Neural progenitor cell (in vitro differentiated cells): Measurements from ENCODE around the gene ADAM22. TPM values are rescaled to one million over a fixed set of nuclear protein-coding genes. Genes with fewer than 3 reads are reported as not detected.

Experiments
- DNase-seq: peaks from one replicate; pipeline ENCODE4 v3.0.0-alpha.2; 2016; ENCODE audit warnings: low spot score
- H2AFZ ChIP-seq: fragments of 200-600 bp; sonication (generic); replicated peaks from 2 replicates; pipeline ENCODE4 v1.6.1; 2016; ENCODE audit warnings: antibody characterized with exemption
- H3F3A ChIP-seq: fragments of 200-600 bp; sonication (generic); 2 replicates; pipeline ENCODE4 v1.6.1; 2016; ENCODE audit warnings: antibody characterized with exemption, low read depth
- H3K27ac ChIP-seq: fragments of 200-600 bp; sonication (generic); 2 replicates; pipeline ENCODE4 v1.5.1; 2016; ENCODE audit warnings: mild to moderate bottlenecking
- H3K27me3 ChIP-seq: fragments of 200-600 bp; sonication (generic); 2 replicates; pipeline ENCODE4 v1.6.1; 2016; ENCODE audit warnings: mild to moderate bottlenecking, moderate library complexity
- H3K36me3 ChIP-seq: fragments of 200-600 bp; sonication (generic); 2 replicates; pipeline ENCODE4 v1.5.1; 2016
- H3K4me1 ChIP-seq: fragments of 200-600 bp; sonication (generic); 2 replicates; pipeline ENCODE4 v1.6.1; 2016; ENCODE audit warnings: mixed run types
- H3K4me2 ChIP-seq: fragments of 200-600 bp; sonication (generic); 2 replicates; pipeline ENCODE4 v1.6.1; 2016
- H3K4me3 ChIP-seq: fragments of 200-600 bp; sonication (generic); 2 replicates; pipeline ENCODE4 v1.5.1; 2016
- H3K79me2 ChIP-seq: fragments of 200-600 bp; sonication (generic); 2 replicates; pipeline ENCODE4 v1.6.1; 2016; ENCODE audit warnings: low read depth
- H3K9ac ChIP-seq: fragments of 200-600 bp; sonication (generic); 2 replicates; pipeline ENCODE4 v1.6.1; 2016
- H3K9me3 ChIP-seq: fragments of 200-600 bp; sonication (generic); 2 replicates; pipeline ENCODE4 v1.5.1; 2016; ENCODE audit warnings: low read depth
- H4K20me1 ChIP-seq: fragments of 200-600 bp; sonication (generic); 2 replicates; pipeline ENCODE4 v1.6.1; 2016; ENCODE audit warnings: low read depth
- H3K27ac Mint-ChIP-seq: 3 replicates; pipeline ENCODE4 v1.8.0; 2021; ENCODE audit warnings: mixed read lengths
- H3K27me3 Mint-ChIP-seq: 2 replicates; pipeline ENCODE4 v1.8.0; 2022; ENCODE audit warnings: low read depth, mild to moderate bottlenecking, inconsistent platforms, moderate library complexity, mixed read lengths; ENCODE audit not compliant: insufficient read depth
- H3K36me3 Mint-ChIP-seq: 3 replicates; pipeline ENCODE4 v1.8.0; 2021; ENCODE audit warnings: mixed read lengths
- H3K4me1 Mint-ChIP-seq: 3 replicates; pipeline ENCODE4 v1.8.0; 2021; ENCODE audit warnings: mixed read lengths
- H3K4me3 Mint-ChIP-seq: 3 replicates; pipeline ENCODE4 v1.8.0; 2021; ENCODE audit warnings: mild to moderate bottlenecking, moderate library complexity, mixed read lengths
- H3K9me3 Mint-ChIP-seq: 3 replicates; pipeline ENCODE4 v1.8.0; 2020; ENCODE audit warnings: mixed read lengths
- EZH2 ChIP-seq: fragments of 200-600 bp; sonication (generic); IDR thresholded peaks from 2 replicates; pipeline ENCODE4 v1.6.1; 2017; ENCODE audit warnings: antibody characterized with exemption, mild to moderate bottlenecking, moderate library complexity
- EZH2phosphoT487 ChIP-seq: fragments of 200-600 bp; sonication (generic); IDR thresholded peaks from 2 replicates; pipeline ENCODE4 v1.6.1; 2017; ENCODE audit warnings: antibody characterized with exemption
- total RNA-seq: library from RNA; depleted of rRNA; stranded (reverse); fragments of >200 nt; gene quantifications from 2 replicates; pipeline ENCODE4 v1.2.3, GENCODE V29; 2015; ENCODE audit warnings: low replicate concordance
- TF ChIP-seq, protein P1 (sequence below): fragments of 200-600 bp; sonication (generic); IDR thresholded peaks from 2 replicates; pipeline ENCODE4 v1.5.1; 2017; ENCODE audit warnings: antibody characterized with exemption, mild to moderate bottlenecking

The ADAM22 gene
- total RNA-seq, 1 donor from 2014 or later: 13.7 TPM

DNA sequence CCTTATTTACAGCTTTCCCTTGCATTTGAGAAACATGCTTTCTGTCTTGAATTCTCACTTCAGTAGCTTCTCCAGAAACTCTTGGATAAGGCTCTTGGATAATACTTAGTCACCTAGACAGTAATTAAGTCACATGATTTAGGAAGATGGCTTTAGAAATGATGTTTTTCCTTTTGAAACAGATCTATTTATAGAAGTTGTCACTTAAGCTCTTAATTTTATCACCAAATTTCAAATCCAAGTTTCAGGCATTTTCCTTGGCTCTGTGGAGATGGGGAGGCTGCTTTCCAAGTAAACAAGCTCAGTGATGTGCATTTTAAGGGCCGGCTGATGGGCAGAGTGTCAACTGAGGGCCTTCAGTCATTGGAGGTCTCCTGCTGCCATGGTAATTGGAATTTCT lies 155.5 kb downstream of the ADAM22 start:
- no peaks in the 10 kb centered on the region for H3K9me3 Mint-ChIP-seq
- no peaks in the 10 kb centered on the region for H3F3A ChIP-seq
- H3K36me3 Mint-ChIP-seq: no peaks in the 10 kb centered on the region
- H2AFZ ChIP-seq: no peak overlapping the region
- DNase-seq: no peak
- H3K9me3 ChIP-seq: no peaks in the 10 kb centered on the region
- no peak for TF ChIP-seq EZH2phosphoT487
- TF ChIP-seq, protein P1, sequence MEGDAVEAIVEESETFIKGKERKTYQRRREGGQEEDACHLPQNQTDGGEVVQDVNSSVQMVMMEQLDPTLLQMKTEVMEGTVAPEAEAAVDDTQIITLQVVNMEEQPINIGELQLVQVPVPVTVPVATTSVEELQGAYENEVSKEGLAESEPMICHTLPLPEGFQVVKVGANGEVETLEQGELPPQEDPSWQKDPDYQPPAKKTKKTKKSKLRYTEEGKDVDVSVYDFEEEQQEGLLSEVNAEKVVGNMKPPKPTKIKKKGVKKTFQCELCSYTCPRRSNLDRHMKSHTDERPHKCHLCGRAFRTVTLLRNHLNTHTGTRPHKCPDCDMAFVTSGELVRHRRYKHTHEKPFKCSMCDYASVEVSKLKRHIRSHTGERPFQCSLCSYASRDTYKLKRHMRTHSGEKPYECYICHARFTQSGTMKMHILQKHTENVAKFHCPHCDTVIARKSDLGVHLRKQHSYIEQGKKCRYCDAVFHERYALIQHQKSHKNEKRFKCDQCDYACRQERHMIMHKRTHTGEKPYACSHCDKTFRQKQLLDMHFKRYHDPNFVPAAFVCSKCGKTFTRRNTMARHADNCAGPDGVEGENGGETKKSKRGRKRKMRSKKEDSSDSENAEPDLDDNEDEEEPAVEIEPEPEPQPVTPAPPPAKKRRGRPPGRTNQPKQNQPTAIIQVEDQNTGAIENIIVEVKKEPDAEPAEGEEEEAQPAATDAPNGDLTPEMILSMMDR: no peak
- no peak for TF ChIP-seq EZH2
- H3K9ac ChIP-seq: no peak overlapping the region
- peaks cover 26% of the 10 kb centered on the region for H3K4me1 ChIP-seq
- no peak overlapping the region for H3K27ac ChIP-seq
- H3K4me1 Mint-ChIP-seq: peaks cover 22% of the 10 kb centered on the region
- no peaks in the 10 kb centered on the region for H3K79me2 ChIP-seq
- H3K27me3 Mint-ChIP-seq: no peaks in the 10 kb centered on the region
- no peaks in the 10 kb centered on the region for H3K27me3 ChIP-seq
- H3K4me3 Mint-ChIP-seq: no peak overlapping the region
- no peak overlapping the region for H3K4me3 ChIP-seq
- H3K27ac Mint-ChIP-seq: no peak overlapping the region
- no peak overlapping the region for H3K4me2 ChIP-seq
- H3K36me3 ChIP-seq: no peaks in the 10 kb centered on the region
- H4K20me1 ChIP-seq: no peaks in the 10 kb centered on the region

DNA sequence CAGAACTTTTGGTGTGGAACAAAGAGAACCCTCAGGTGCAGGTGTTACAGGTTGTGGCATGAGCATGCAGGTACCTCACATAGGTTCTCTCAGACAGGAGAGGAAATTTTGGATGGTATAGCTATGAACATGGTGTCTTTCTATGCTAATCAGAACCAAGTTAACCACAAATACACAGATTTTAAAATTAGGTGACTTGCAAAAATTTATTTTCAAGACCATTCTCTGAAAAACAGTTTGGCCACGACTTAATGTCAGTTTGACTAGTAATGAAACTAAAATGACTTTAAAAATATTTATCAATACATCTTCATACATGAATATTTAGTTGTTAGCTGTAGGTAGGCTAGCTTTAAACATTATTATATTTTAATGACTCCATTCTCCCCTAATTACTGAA lies 156.2 kb downstream of the ADAM22 start:
- no peak overlapping the region for H3K27ac Mint-ChIP-seq
- H3K36me3 Mint-ChIP-seq: no peaks in the 10 kb centered on the region
- Histone ChIP-seq H2AFZ (no peak overlapping the region), H3F3A (no peaks in the 10 kb centered on the region), H3K36me3 (no peaks in the 10 kb centered on the region), H3K27me3 (no peaks in the 10 kb centered on the region), H3K4me2 (no peak overlapping the region), H4K20me1 (no peaks in the 10 kb centered on the region), H3K27ac (no peak overlapping the region), H3K9me3 (no peaks in the 10 kb centered on the region), H3K79me2 (no peaks in the 10 kb centered on the region), H3K9ac (no peak overlapping the region), H3K4me3 (no peak overlapping the region), H3K4me1 (peaks cover 26% of the 10 kb centered on the region)
- no peaks in the 10 kb centered on the region for H3K27me3 Mint-ChIP-seq
- TF ChIP-seq, protein P1: no peak
- no peak for TF ChIP-seq EZH2phosphoT487
- no peak for TF ChIP-seq EZH2
- peaks cover 22% of the 10 kb centered on the region for H3K4me1 Mint-ChIP-seq
- no peak for DNase-seq
- no peak overlapping the region for H3K4me3 Mint-ChIP-seq
- H3K9me3 Mint-ChIP-seq: no peaks in the 10 kb centered on the region

DNA sequence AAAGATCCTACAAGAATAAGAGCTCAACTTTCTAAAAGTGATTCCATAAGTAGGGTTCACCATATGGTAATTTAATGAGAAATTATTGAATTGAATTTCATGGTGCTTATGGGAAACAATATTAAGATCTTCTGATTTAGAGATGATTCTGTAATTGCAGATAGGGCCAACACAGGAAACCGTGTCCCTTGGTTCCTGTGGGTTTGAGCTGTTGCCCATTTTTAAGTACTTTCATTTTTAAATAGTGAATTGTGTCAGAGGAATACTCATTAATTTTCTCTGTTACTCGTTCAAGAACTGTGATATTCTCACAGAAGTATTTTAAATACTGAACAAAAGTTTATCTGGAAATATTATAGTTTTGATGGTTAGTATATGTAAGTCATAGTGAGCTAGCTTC lies 156.6 kb downstream of the ADAM22 start:
- no peaks in the 10 kb centered on the region for H3K27me3 Mint-ChIP-seq
- Histone ChIP-seq H3K9ac (no peak overlapping the region), H4K20me1 (no peaks in the 10 kb centered on the region), H3K4me3 (no peak overlapping the region), H3F3A (no peaks in the 10 kb centered on the region), H3K4me2 (no peak overlapping the region), H2AFZ (no peak overlapping the region), H3K36me3 (no peaks in the 10 kb centered on the region), H3K27ac (no peak overlapping the region), H3K27me3 (no peaks in the 10 kb centered on the region), H3K4me1 (peaks cover 26% of the 10 kb centered on the region), H3K9me3 (no peaks in the 10 kb centered on the region), H3K79me2 (no peaks in the 10 kb centered on the region)
- H3K9me3 Mint-ChIP-seq: no peaks in the 10 kb centered on the region
- no peak overlapping the region for H3K27ac Mint-ChIP-seq
- DNase-seq: no peak
- H3K4me1 Mint-ChIP-seq: peaks cover 22% of the 10 kb centered on the region
- no peaks in the 10 kb centered on the region for H3K36me3 Mint-ChIP-seq
- H3K4me3 Mint-ChIP-seq: no peak overlapping the region
- TF ChIP-seq EZH2: no peak
- TF ChIP-seq, protein P1: no peak
- TF ChIP-seq EZH2phosphoT487: no peak
